HepG2 (cell line): ENCODE results near the gene VAT1L. TPM values are rescaled to one million over a fixed set of nuclear protein-coding genes. Genes with fewer than 3 reads are reported as not detected.

Source experiments
- ATAC-seq: fragments of 200-7000 bp; cut with Tn5 transposase; 3 replicates; pipeline ENCODE4 v1.9.1; 2020; ENCODE audit warnings: mild to moderate bottlenecking, moderate library complexity
- BruUV-seq: library from RNA; stranded (reverse); fragments of 400-500 nt; replicated peaks from 2 replicates; lab custom pipeline; 2021; lab: Mats Ljungman, UMichigan
- CTCF ChIA-PET: fragments of 300-600 bp; formaldehyde crosslinking; extraction: SDS; loops from one replicate; lab custom pipeline; 2021; ENCODE audit warnings: low total read pairs, inconsistent platforms, low intra/inter-chr PET ratio; lab: Yijun Ruan, JAX
- POLR2A ChIA-PET: fragments of 350-600 bp; sonication (Branson Sonifier 250); formaldehyde crosslinking; loops from one replicate; lab custom pipeline; 2020; ENCODE audit warnings: antibody characterized with exemption, inconsistent platforms; lab: Yijun Ruan, JAX
- DNase-seq: peaks from one replicate; pipeline ENCODE4 v3.0.0-alpha.2; 2015; ENCODE audit warnings: low spot score
- FAIRE-seq: peaks from 3 replicates; lab custom pipeline; 2011; peaks lifted over from hg19 to GRCh38; lab: Jason Lieb, UNC
- H2AFZ ChIP-seq: one replicate; pipeline ENCODE4 v1.6.1; 2011; ENCODE audit warnings: low read length, inconsistent platforms
- H3K27ac ChIP-seq: fragments of 300-600 bp; 3 replicates; pipeline ENCODE4 v1.8.0; 2011; ENCODE audit warnings: mixed run types, mild to moderate bottlenecking, mixed read lengths, low read length, inconsistent platforms; ENCODE audit not compliant: insufficient read depth; ENCODE audit errors: extremely low read length
- H3K27me3 ChIP-seq, 2 experiments: fragments of 200-600 bp in 1 of 2; 2 replicates in 1 of 2; 3 replicates in 1 of 2; pipeline versions ENCODE4 v1.6.0 to v1.8.0; 2011; ENCODE audit warnings: low read length in 2 of 2, mild to moderate bottlenecking in 2 of 2, moderate library complexity in 2 of 2, inconsistent platforms in 1 of 2; ENCODE audit not compliant: insufficient read depth in 2 of 2, control insufficient read depth in 1 of 2
- H3K36me3 ChIP-seq, 2 experiments: fragments of 200-600 bp in 1 of 2; replicated peaks in 1 of 2; 2 replicates in 1 of 2; 3 replicates in 1 of 2; pipeline versions ENCODE4 v1.5.1 to v1.8.0; 2011; ENCODE audit warnings: low read length in 2 of 2, inconsistent platforms in 1 of 2; ENCODE audit not compliant: insufficient read depth in 2 of 2, control insufficient read depth in 1 of 2
- H3K4me1 ChIP-seq: 2 replicates; pipeline ENCODE4 v1.5.1; 2012; ENCODE audit warnings: low read length, inconsistent platforms; ENCODE audit not compliant: insufficient read depth
- H3K4me2 ChIP-seq: 2 replicates; pipeline ENCODE4 v1.6.0; 2011; ENCODE audit warnings: low read depth, low read length, inconsistent platforms
- H3K4me3 ChIP-seq, 3 experiments: fragments of 200-600 bp in 1 of 3; sonication (generic), shearing (Covaris generic) in 1 of 3; replicated peaks in 1 of 3; 2 replicates each; pipeline ENCODE4 v1.5.1; 2011 to 2016; ENCODE audit warnings: low read length in 3 of 3, inconsistent platforms in 2 of 3, low read depth in 2 of 3, mild to moderate bottlenecking in 2 of 3, control low read depth in 1 of 3, mixed read lengths in 1 of 3; ENCODE audit not compliant: insufficient read depth in 1 of 3
- H3K79me2 ChIP-seq: one replicate; pipeline ENCODE4 v1.6.1; 2011; ENCODE audit warnings: low read length, inconsistent platforms; ENCODE audit not compliant: insufficient read depth
- H3K9ac ChIP-seq: 2 replicates; pipeline ENCODE4 v1.6.0; 2011; ENCODE audit warnings: mild to moderate bottlenecking, low read depth, low read length, inconsistent platforms; ENCODE audit not compliant: insufficient read depth
- H3K9me3 ChIP-seq: 2 replicates; pipeline ENCODE4 v1.5.1; 2012; ENCODE audit warnings: mild to moderate bottlenecking, low read length
- H4K20me1 ChIP-seq: 2 replicates; pipeline ENCODE4 v1.6.0; 2011; ENCODE audit warnings: inconsistent platforms, mild to moderate bottlenecking, low read length, moderate library complexity; ENCODE audit not compliant: insufficient read depth
- GTF3A ChIP-seq: sonication (generic); formaldehyde crosslinking; conservative IDR thresholded peaks from 2 replicates; pipeline ENCODE4 v1.4.0; 2020; ENCODE audit warnings: mild to moderate bottlenecking, missing genetic modification reagents
- HDAC1 ChIP-seq: sonication (generic); formaldehyde crosslinking; IDR thresholded peaks from 2 replicates; pipeline ENCODE4 v1.5.1; 2020; ENCODE audit warnings: mild to moderate bottlenecking, missing genetic modification reagents
- PHF20 ChIP-seq: sonication (generic); formaldehyde crosslinking; IDR thresholded peaks from 2 replicates; pipeline ENCODE4 v1.5.0; 2020; ENCODE audit warnings: mild to moderate bottlenecking, missing genetic modification reagents
- RNF2 ChIP-seq: fragments of 450-650 bp; conservative IDR thresholded peaks from 2 replicates; pipeline ENCODE4 v1.6.1; 2016; ENCODE audit warnings: low read depth
- TARDBP ChIP-seq: sonication (generic); formaldehyde crosslinking; IDR thresholded peaks from 2 replicates; pipeline ENCODE4 v1.8.0; 2022; ENCODE audit warnings: mild to moderate bottlenecking, missing genetic modification reagents
- ZNF746 ChIP-seq: sonication (generic); formaldehyde crosslinking; IDR thresholded peaks from 2 replicates; pipeline ENCODE4 v1.8.0; 2022; ENCODE audit warnings: mild to moderate bottlenecking, missing genetic modification reagents
- ZNF75D ChIP-seq: sonication (generic); formaldehyde crosslinking; IDR thresholded peaks from 2 replicates; pipeline ENCODE4 v1.8.1; 2023; ENCODE audit warnings: missing genetic modification reagents, mild to moderate bottlenecking, borderline replicate concordance
- ZNF766 ChIP-seq: sonication (generic); formaldehyde crosslinking; IDR thresholded peaks from 2 replicates; pipeline ENCODE4 v1.5.0; 2020; ENCODE audit warnings: missing genetic modification reagents, borderline replicate concordance
- ZSCAN21 ChIP-seq: sonication (generic); formaldehyde crosslinking; IDR thresholded peaks from 2 replicates; pipeline ENCODE4 v1.8.0; 2022; ENCODE audit warnings: mild to moderate bottlenecking, missing genetic modification reagents, moderate library complexity, borderline replicate concordance
- WGBS: methylation state at CpG from one replicate; pipeline ENCODE4 v1.1.6; 2017; ENCODE audit warnings: low lambda C conversion rate; 5-methylcytosine and 5-hydroxymethylcytosine counted together
- in situ Hi-C: cut with HindIII; loops from 2 replicates; pipeline ENCODE4 v1.10.0; 2017; ENCODE audit warnings: low pct_unique_long_range_greater_than_20kb; ENCODE audit not compliant: extremely low pct_ligation_motif_present
- intact Hi-C: fragments of 100-400 bp; cut with micrococcal nuclease; formaldehyde crosslinking; loops from one replicate; pipeline ENCODE4 v1.10.0; 2022; ENCODE audit not compliant: unreplicated experiment
- polyA plus RNA-seq, 8 experiments: library from polyadenylated mRNA; depleted of rRNA in 3 of 8; stranded (reverse) in 7 of 8; unstranded in 1 of 8; fragments of >200 nt; fragmentation: Illumina TruSeq in 4 of 8; extraction: Trizol in 4 of 8; gene quantifications; 2 replicates each; pipeline versions ENCODE4 v1.2.1 to v1.2.3, GENCODE V29; 2011 to 2016; ENCODE audit warnings: low read depth in 4 of 8, missing spikeins in 1 of 8, mixed read lengths in 1 of 8; ENCODE audit not compliant: insufficient read depth in 1 of 8
- total RNA-seq, 5 experiments: library from RNA; depleted of rRNA; stranded (reverse); fragments of >200 nt; fragmentation: Illumina TruSeq; extraction: Trizol; gene quantifications; 2 replicates each; pipeline ENCODE4 v1.2.3, GENCODE V29; 2016; ENCODE audit warnings: low read depth in 1 of 5

VAT1L gene
- total and polyA plus RNA-seq, 2 of the 13 experiments (the other 11 are each of a cell fraction or from before 2014, with no cell fraction given), result not detected

DNA sequence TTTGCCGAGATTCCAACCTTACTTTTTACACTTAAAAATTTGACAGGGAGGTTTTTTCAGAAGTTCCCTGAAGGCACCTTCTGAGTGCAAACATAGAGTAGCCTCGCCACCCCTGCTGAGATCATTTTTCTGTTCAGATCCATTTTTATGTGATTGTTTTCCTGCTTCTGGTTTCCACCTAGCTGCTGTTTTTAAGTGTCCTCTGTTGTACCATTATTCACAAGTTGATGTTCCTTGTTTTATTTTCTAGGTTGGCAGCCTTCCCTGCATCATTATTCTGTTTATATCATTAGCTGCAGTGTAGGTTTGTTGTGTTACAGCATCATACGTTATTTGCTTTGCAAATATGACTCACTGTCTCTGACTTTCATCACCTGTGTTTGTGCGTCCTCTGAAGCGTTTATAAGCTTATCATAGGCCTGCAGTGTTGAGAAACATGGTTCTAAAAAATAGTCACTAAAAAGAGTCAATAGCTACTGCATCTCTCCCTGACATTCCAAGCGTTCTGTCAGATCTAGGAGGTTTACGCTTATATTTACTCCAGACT, 117.1 kb downstream of the VAT1L start (continued):
- TF ChIP-seq ZSCAN21 (CRISPR knock-in tag) (no peak), GTF3A (no peak), ZNF75D (CRISPR knock-in tag) (no peak)
- TF ChIP-seq, all 625 proteins: peak for 3

DNA sequence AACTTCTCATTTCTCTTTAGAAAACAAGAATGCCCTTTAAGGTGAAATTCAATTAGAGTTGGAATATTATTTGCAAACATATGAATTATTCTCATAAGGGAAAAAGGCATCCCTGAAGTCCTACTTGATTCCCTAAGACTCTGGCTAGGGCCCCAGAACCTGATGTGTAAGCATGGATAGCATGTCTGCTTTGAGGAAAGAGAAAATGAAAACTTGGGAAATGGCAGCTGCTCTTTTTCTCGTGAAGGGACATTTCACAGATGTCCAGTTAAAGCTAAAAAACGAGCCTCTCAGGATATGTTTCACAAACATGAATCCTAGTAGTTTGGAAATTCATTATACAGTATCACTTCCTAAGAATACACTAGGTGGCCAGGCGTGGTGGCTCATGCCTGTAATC, 121.7 kb downstream of the VAT1L start:
- TF ChIP-seq HDAC1 (CRISPR knock-in tag), result no peak
- TF ChIP-seq ZNF766 (CRISPR knock-in tag), result no peak
- no peak for TF ChIP-seq RNF2
- no peak for TF ChIP-seq PHF20
- no peak for TF ChIP-seq ZNF746
- no peak for TF ChIP-seq TARDBP (CRISPR knock-in tag)
- ChIA-PET POLR2A (no interaction called here), CTCF (no interaction called here)
- no TSS peak for BruUV-seq
- no peak overlapping the region for H3K27ac ChIP-seq
- no peaks in the 10 kb centered on the region for H4K20me1 ChIP-seq
- FAIRE-seq (no peak), ATAC-seq (no peak), DNase-seq (no peak)
- H2AFZ ChIP-seq, result no peak overlapping the region
- no peaks in the 10 kb centered on the region for H3K36me3 ChIP-seq
- no peaks in the 10 kb centered on the region for H3K4me1 ChIP-seq
- in situ Hi-C loops (loop anchor here (25.0 kb wide), 1 partner anchor 98 kb away; no protein-coding TSS in a partner anchor), intact Hi-C loops (no loop called here)
- 1% methylated on average over 3 of the region's 3 CpGs for WGBS
- H3K4me3 ChIP-seq, result no peak overlapping the region
- no peaks in the 10 kb centered on the region for H3K9me3 ChIP-seq
- H3K4me2 ChIP-seq, result no peak overlapping the region
- no peaks in the 10 kb centered on the region for H3K79me2 ChIP-seq
- peaks cover 0 to 14% of the 10 kb centered on the region in 2 experiments; a peak in 2 of 5 replicates for H3K27me3 ChIP-seq
- H3K9ac ChIP-seq, result no peak overlapping the region
